Hepatocyte (in vitro differentiated cells): ENCODE data around the gene ATXN3L. TPM values are rescaled to one million over a fixed set of nuclear protein-coding genes. Genes with fewer than 3 reads are reported as not detected.

ENCODE experiments used
- DNase-seq: peaks from one replicate; pipeline ENCODE4 v3.0.0-alpha.2; 2016; ENCODE audit warnings: low spot score
- H2AFZ ChIP-seq: fragments of 200-600 bp; sonication (generic); 2 replicates; pipeline ENCODE4 v1.6.0; 2016; ENCODE audit warnings: antibody characterized with exemption, mild to moderate bottlenecking
- H3K27ac ChIP-seq: fragments of 200-600 bp; sonication (generic); 2 replicates; pipeline ENCODE4 v1.5.1; 2016; ENCODE audit warnings: mild to moderate bottlenecking
- H3K27me3 ChIP-seq: fragments of 200-600 bp; sonication (generic); 2 replicates; pipeline ENCODE4 v1.6.1; 2016
- H3K36me3 ChIP-seq: fragments of 200-600 bp; sonication (generic); replicated peaks from 2 replicates; pipeline ENCODE4 v1.5.1; 2016; ENCODE audit warnings: low read depth; ENCODE audit not compliant: insufficient read depth
- H3K4me1 ChIP-seq: fragments of 200-600 bp; sonication (generic); 2 replicates; pipeline ENCODE4 v1.5.1; 2016; ENCODE audit warnings: mild to moderate bottlenecking, moderate library complexity; ENCODE audit not compliant: insufficient read depth
- H3K4me2 ChIP-seq: fragments of 200-600 bp; sonication (generic); 2 replicates; pipeline ENCODE4 v1.6.0; 2016
- H3K4me3 ChIP-seq: fragments of 200-600 bp; sonication (generic); 2 replicates; pipeline ENCODE4 v1.5.1; 2016; ENCODE audit warnings: mild to moderate bottlenecking
- H3K79me2 ChIP-seq: fragments of 200-600 bp; sonication (generic); 2 replicates; pipeline ENCODE4 v1.6.0; 2017; ENCODE audit warnings: mild to moderate bottlenecking
- H3K9me2 ChIP-seq: fragments of 200-600 bp; sonication (generic); replicated peaks from 2 replicates; pipeline ENCODE4 v1.6.0; 2017; ENCODE audit warnings: mild to moderate bottlenecking; ENCODE audit not compliant: insufficient read depth
- H3K9me3 ChIP-seq: fragments of 200-600 bp; sonication (generic); 2 replicates; pipeline ENCODE4 v1.5.1; 2016; ENCODE audit warnings: low read depth, mild to moderate bottlenecking
- H4K20me1 ChIP-seq: fragments of 200-600 bp; sonication (generic); 2 replicates; pipeline ENCODE4 v1.6.0; 2016; ENCODE audit warnings: mild to moderate bottlenecking; ENCODE audit not compliant: insufficient read depth, poor library complexity, severe bottlenecking
- CTCF ChIP-seq: fragments of 200-600 bp; sonication (generic); IDR thresholded peaks from 2 replicates; pipeline ENCODE4 v1.5.1; 2016; ENCODE audit warnings: antibody characterized with exemption, mild to moderate bottlenecking; ENCODE audit not compliant: poor library complexity
- EZH2 ChIP-seq: fragments of 200-600 bp; sonication (generic); IDR thresholded peaks from 2 replicates; pipeline ENCODE4 v1.6.1; 2016; ENCODE audit warnings: antibody characterized with exemption, mild to moderate bottlenecking, borderline replicate concordance
- EZH2phosphoT487 ChIP-seq: fragments of 200-600 bp; sonication (generic); IDR thresholded peaks from one replicate; pipeline ENCODE4 v1.6.1; 2018; ENCODE audit warnings: antibody characterized with exemption, mild to moderate bottlenecking, low read depth, moderate library complexity; ENCODE audit not compliant: unreplicated experiment, severe bottlenecking
- WGBS: methylation state at CpG from one replicate; pipeline ENCODE4 v1.1.6; 2016; ENCODE audit warnings: low lambda C conversion rate; ENCODE audit errors: missing lambda C conversion rate; 5-methylcytosine and 5-hydroxymethylcytosine counted together
- polyA plus RNA-seq: library from polyadenylated mRNA; unstranded; fragments of >200 nt; fragmentation: Nextera tagmentation; extraction: Ambion mirVana; gene quantifications from 2 replicates; pipeline ENCODE4 v1.2.1, GENCODE V29; 2016
- total RNA-seq: library from RNA; depleted of rRNA; stranded (reverse); fragments of >200 nt; gene quantifications from 2 replicates; pipeline ENCODE4 v1.2.3, GENCODE V29; 2014

Gene ATXN3L
- total and polyA plus RNA-seq, 2 experiments from 2014 or later = not detected

GRCh38 chrX:13271511-13271910, 48.3 kb downstream of the ATXN3L start:
- whole genome bisulfite sequencing = 95% methylated on average over 3 of the region's 3 CpGs

GRCh38 chrX:13270360-13270759, 49.5 kb downstream of the ATXN3L start:
- no peak for DNase-seq
- Histone ChIP-seq H2AFZ (no peak overlapping the region), H3K4me1 (no peaks in the 10 kb centered on the region), H3K36me3 (no peaks in the 10 kb centered on the region), H3K27me3 (no peaks in the 10 kb centered on the region), H3K9me2 (no peaks in the 10 kb centered on the region), H3K27ac (no peak overlapping the region), H3K79me2 (no peaks in the 10 kb centered on the region), H4K20me1 (no peaks in the 10 kb centered on the region), H3K4me3 (no peak overlapping the region), H3K9me3 (no peaks in the 10 kb centered on the region), H3K4me2 (no peak overlapping the region)
- 96% methylated on average over 1 of the region's 1 CpG for WGBS
- TF ChIP-seq EZH2 (no peak), EZH2phosphoT487 (no peak), CTCF (no peak)

More at GRCh38 chrX:13271511-13271910, 48.3 kb downstream of the ATXN3L start:
- H3K4me3 ChIP-seq = no peak overlapping the region
- no peak overlapping the region for H3K27ac ChIP-seq
- no peaks in the 10 kb centered on the region for H4K20me1 ChIP-seq
- no peak overlapping the region for H2AFZ ChIP-seq
- TF ChIP-seq EZH2phosphoT487 = no peak
- TF ChIP-seq EZH2 = no peak
- H3K9me2 ChIP-seq = no peaks in the 10 kb centered on the region
- DNase-seq = no peak
- no peak overlapping the region for H3K4me2 ChIP-seq
- H3K4me1 ChIP-seq = peaks cover 1% of the 10 kb centered on the region
- no peaks in the 10 kb centered on the region for H3K36me3 ChIP-seq
- H3K9me3 ChIP-seq = no peaks in the 10 kb centered on the region
- H3K79me2 ChIP-seq = no peaks in the 10 kb centered on the region
- no peaks in the 10 kb centered on the region for H3K27me3 ChIP-seq

- no peak overlapping the region for H3K4me2 ChIP-seq
- no peaks in the 10 kb centered on the region for H3K27me3 ChIP-seq
- H3K36me3 ChIP-seq = no peaks in the 10 kb centered on the region
- H3K27ac ChIP-seq = no peak overlapping the region
- H3K4me3 ChIP-seq = no peak overlapping the region
- TF ChIP-seq EZH2phosphoT487 (no peak), EZH2 (no peak), CTCF (no peak)
- H4K20me1 ChIP-seq = no peaks in the 10 kb centered on the region
- no peaks in the 10 kb centered on the region for H3K9me3 ChIP-seq
- no peaks in the 10 kb centered on the region for H3K79me2 ChIP-seq
- DNase-seq = no peak
- H3K9me2 ChIP-seq = no peaks in the 10 kb centered on the region
- H2AFZ ChIP-seq = no peak overlapping the region
- H3K4me1 ChIP-seq = no peaks in the 10 kb centered on the region
- WGBS = 90% methylated on average over 1 of the region's 1 CpG
Measured at GRCh38 chrX:13268874-13269273, 51.0 kb downstream of the ATXN3L start.

Other genes starting within 250 kb of the ATXN3L start
- gene EGFL6, start 249.5 kb upstream of the ATXN3L start, total RNA-seq = 115 and 116 TPM in 2 replicates
- gene EGFL6, start 249.5 kb upstream of the ATXN3L start, polyA plus RNA-seq = 131 and 144 TPM in 2 replicates